Tibial artery (tissue), 4 donors: ENCODE data around the gene RCBTB1.

Source experiments
- DNase-seq, 2 donors: peaks; one replicate each; pipeline ENCODE4 v3.0.0-alpha.2; 2019
- H3K27ac ChIP-seq, 2 donors: fragments of 200-600 bp; sonication (generic) in 1 of 2; 1 replicate in 1 of 2; 2 replicates in 1 of 2; pipeline ENCODE4 v1.5.1; 2018 to 2019; ENCODE audit warnings: mild to moderate bottlenecking in 1 of 2
- H3K27me3 ChIP-seq, 2 donors: fragments of 200-600 bp; sonication (generic) in 1 of 2; one replicate each; pipeline versions ENCODE4 v1.5.1 to v1.6.0; 2016 to 2019
- H3K36me3 ChIP-seq, 3 donors: fragments of 200-600 bp; sonication (generic) in 2 of 3; one replicate each; pipeline ENCODE4 v1.5.1; 2016 to 2019; ENCODE audit warnings: mild to moderate bottlenecking in 2 of 3
- H3K4me1 ChIP-seq, 4 donors: fragments of 200-600 bp; sonication (generic) in 2 of 4; 1 replicate in 3 of 4; 2 replicates in 1 of 4; pipeline ENCODE4 v1.5.1; 2016 to 2019
- H3K4me3 ChIP-seq, 2 donors: fragments of 200-600 bp; sonication (generic) in 1 of 2; 1 replicate in 1 of 2; 2 replicates in 1 of 2; pipeline ENCODE4 v1.5.1; 2018 to 2019; ENCODE audit warnings: mild to moderate bottlenecking in 2 of 2
- H3K9me3 ChIP-seq, 3 donors: fragments of 200-600 bp; sonication (generic) in 1 of 3; one replicate each; pipeline ENCODE4 v1.5.1; 2016 to 2019
- CTCF ChIP-seq, 2 experiments: fragments of 200-600 bp in 1 of 2; fragments of 450-650 bp in 1 of 2; IDR thresholded peaks; one replicate each; pipeline ENCODE4 v1.5.1; 2017 to 2019; ENCODE audit warnings: antibody characterized with exemption in 2 of 2, mild to moderate bottlenecking in 1 of 2, moderate library complexity in 1 of 2
- intact Hi-C: fragments of 100-400 bp; cut with DNase I; formaldehyde crosslinking; loops from one replicate; pipeline ENCODE4 v1.15.0; 2023; ENCODE audit warnings: low total_unique reads

RCBTB1 gene

GRCh38 chr13:49530457-49530856 is 54.9 kb downstream of the RCBTB1 start:
- no peak overlapping the region for H3K4me3 ChIP-seq
- TF ChIP-seq CTCF (IDR thresholded peaks at IDR 0.05): no peak
- no peaks in the 10 kb centered on the region for H3K27me3 ChIP-seq
- DNase-seq: no peak
- no peaks in the 10 kb centered on the region for H3K4me1 ChIP-seq
- peaks cover 19 to 38% (median 22%) of the 10 kb centered on the region in 3 donors for H3K36me3 ChIP-seq
- H3K9me3 ChIP-seq: no peaks in the 10 kb centered on the region
- no peak overlapping the region for H3K27ac ChIP-seq
- intact Hi-C loops: no loop called here

GRCh38 chr13:49528161-49528560 is 57.2 kb downstream of the RCBTB1 start:
- no peaks in the 10 kb centered on the region for H3K4me1 ChIP-seq
- no peaks in the 10 kb centered on the region for H3K9me3 ChIP-seq
- H3K36me3 ChIP-seq: peaks cover 17 to 48% (median 34%) of the 10 kb centered on the region in 3 donors
- no peaks in the 10 kb centered on the region for H3K27me3 ChIP-seq
- TF ChIP-seq CTCF (IDR thresholded peaks at IDR 0.05): no peak
- no peak for DNase-seq
- intact Hi-C loops: no loop called here
- H3K4me3 ChIP-seq: no peak overlapping the region
- no peak overlapping the region for H3K27ac ChIP-seq

- TF ChIP-seq CTCF (IDR thresholded peaks at IDR 0.05): no peak
- Histone ChIP-seq H3K9me3 (no peaks in the 10 kb centered on the region), H3K4me3 (no peak overlapping the region), H3K27me3 (no peaks in the 10 kb centered on the region), H3K4me1 (no peaks in the 10 kb centered on the region), H3K36me3 (peaks cover 19 to 51% (median 36%) of the 10 kb centered on the region in 3 donors), H3K27ac (no peak overlapping the region)
- DNase-seq: peak in 1 of 2 donors; percentile 37
- intact Hi-C loops: no loop called here
Observed at GRCh38 chr13:49527123-49527522, 58.2 kb downstream of the RCBTB1 start.

- intact Hi-C loops: no loop called here
- DNase-seq: no peak
- H3K36me3 ChIP-seq: peaks cover 20 to 67% (median 57%) of the 10 kb centered on the region in 3 donors
- no peak for TF ChIP-seq CTCF (IDR thresholded peaks at IDR 0.05)
- no peak overlapping the region for H3K4me3 ChIP-seq
- H3K27ac ChIP-seq: no peak overlapping the region
- H3K9me3 ChIP-seq: no peaks in the 10 kb centered on the region
- H3K4me1 ChIP-seq: no peaks in the 10 kb centered on the region
- no peaks in the 10 kb centered on the region for H3K27me3 ChIP-seq
Observed at GRCh38 chr13:49524740-49525501, 60.4 kb downstream of the RCBTB1 start.

- Histone ChIP-seq H3K36me3 (peaks cover 10 to 55% (median 53%) of the 10 kb centered on the region in 3 donors), H3K4me3 (no peak overlapping the region), H3K27ac (no peak overlapping the region), H3K9me3 (no peaks in the 10 kb centered on the region), H3K27me3 (no peaks in the 10 kb centered on the region), H3K4me1 (no peaks in the 10 kb centered on the region)
- DNase-seq: no peak
- no peak for TF ChIP-seq CTCF (IDR thresholded peaks at IDR 0.05)
- intact Hi-C loops: no loop called here
Observed at GRCh38 chr13:49521224-49521623, 64.1 kb downstream of the RCBTB1 start.
